ENCODE results near the gene LRRC47. TPM values are rescaled to one million over a fixed set of nuclear protein-coding genes. Genes with fewer than 3 reads are reported as not detected.

The LRRC47 gene
- total and polyA plus RNA-seq, 2 of the 13 experiments (the other 11 are each of a cell fraction or from before 2014, with no cell fraction given) = 18.3 to 52.5 TPM

GRCh38 chr1:3796215-3797061 is at the start of gene LRRC47 (continued):
- peak; percentile 99 for TF ChIP-seq ZFY (CRISPR knock-in tag; IDR thresholded peaks at IDR 0.05)
- peak; percentile 33; the same call in 1 of the 2 replicates for TF ChIP-seq ETV6 (CRISPR knock-in tag; conservative IDR thresholded peaks at IDR 0.05)
- TF ChIP-seq ZNF501 (CRISPR knock-in tag; IDR thresholded peaks at IDR 0.05) = peak; percentile 82
- TF ChIP-seq ZNF136 (CRISPR knock-in tag; IDR thresholded peaks at IDR 0.05; ENCODE audit: low read depth) = no peak
- TF ChIP-seq, protein P1, sequence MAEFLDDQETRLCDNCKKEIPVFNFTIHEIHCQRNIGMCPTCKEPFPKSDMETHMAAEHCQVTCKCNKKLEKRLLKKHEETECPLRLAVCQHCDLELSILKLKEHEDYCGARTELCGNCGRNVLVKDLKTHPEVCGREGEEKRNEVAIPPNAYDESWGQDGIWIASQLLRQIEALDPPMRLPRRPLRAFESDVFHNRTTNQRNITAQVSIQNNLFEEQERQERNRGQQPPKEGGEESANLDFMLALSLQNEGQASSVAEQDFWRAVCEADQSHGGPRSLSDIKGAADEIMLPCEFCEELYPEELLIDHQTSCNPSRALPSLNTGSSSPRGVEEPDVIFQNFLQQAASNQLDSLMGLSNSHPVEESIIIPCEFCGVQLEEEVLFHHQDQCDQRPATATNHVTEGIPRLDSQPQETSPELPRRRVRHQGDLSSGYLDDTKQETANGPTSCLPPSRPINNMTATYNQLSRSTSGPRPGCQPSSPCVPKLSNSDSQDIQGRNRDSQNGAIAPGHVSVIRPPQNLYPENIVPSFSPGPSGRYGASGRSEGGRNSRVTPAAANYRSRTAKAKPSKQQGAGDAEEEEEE (CRISPR knock-in tag; IDR thresholded peaks at IDR 0.05; ENCODE audit: borderline replicate concordance) = no peak
- 0 out of 2 replicates have a peak, but pooled peaks have one; percentile 50 for TF ChIP-seq ZNF720 (CRISPR knock-in tag; IDR thresholded peaks at IDR 0.05)
- no peak for TF ChIP-seq CHD2 (IDR thresholded peaks at IDR 0.05; ENCODE audit: low read depth, low read length)
- TF ChIP-seq TAF1 (CRISPR knock-in tag; IDR thresholded peaks at IDR 0.05) = peak; percentile 83
- TF ChIP-seq NFYC (CRISPR knock-in tag; IDR thresholded peaks at IDR 0.05) = peak; percentile 37; the same call in 1 of the 2 replicates
- TF ChIP-seq ZNF280B (CRISPR knock-in tag; IDR thresholded peaks at IDR 0.05; ENCODE audit: borderline replicate concordance) = no peak
- TF ChIP-seq ATF2 (CRISPR knock-in tag; IDR thresholded peaks at IDR 0.05) = peak; percentile 72
- no peak for TF ChIP-seq ZMAT5 (CRISPR knock-in tag; IDR thresholded peaks at IDR 0.05; ENCODE audit: borderline replicate concordance, low read depth)
- TF ChIP-seq, protein P2, sequence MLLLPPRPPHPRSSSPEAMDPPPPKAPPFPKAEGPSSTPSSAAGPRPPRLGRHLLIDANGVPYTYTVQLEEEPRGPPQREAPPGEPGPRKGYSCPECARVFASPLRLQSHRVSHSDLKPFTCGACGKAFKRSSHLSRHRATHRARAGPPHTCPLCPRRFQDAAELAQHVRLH (CRISPR knock-in tag; IDR thresholded peaks at IDR 0.05; ENCODE audit: borderline replicate concordance, low read depth) = peak; percentile 55; the same call in 1 of the 2 replicates
- no peak for TF ChIP-seq ZFYVE20 (CRISPR knock-in tag; IDR thresholded peaks at IDR 0.05; ENCODE audit: borderline replicate concordance, low read depth)
- no peak for TF ChIP-seq RBM39 (IDR thresholded peaks at IDR 0.05; ENCODE audit: low read depth, low read length, poor library complexity, severe bottlenecking)
- no peak for TF ChIP-seq ZNF549 (CRISPR knock-in tag; IDR thresholded peaks at IDR 0.05)
- TF ChIP-seq, protein P3, sequence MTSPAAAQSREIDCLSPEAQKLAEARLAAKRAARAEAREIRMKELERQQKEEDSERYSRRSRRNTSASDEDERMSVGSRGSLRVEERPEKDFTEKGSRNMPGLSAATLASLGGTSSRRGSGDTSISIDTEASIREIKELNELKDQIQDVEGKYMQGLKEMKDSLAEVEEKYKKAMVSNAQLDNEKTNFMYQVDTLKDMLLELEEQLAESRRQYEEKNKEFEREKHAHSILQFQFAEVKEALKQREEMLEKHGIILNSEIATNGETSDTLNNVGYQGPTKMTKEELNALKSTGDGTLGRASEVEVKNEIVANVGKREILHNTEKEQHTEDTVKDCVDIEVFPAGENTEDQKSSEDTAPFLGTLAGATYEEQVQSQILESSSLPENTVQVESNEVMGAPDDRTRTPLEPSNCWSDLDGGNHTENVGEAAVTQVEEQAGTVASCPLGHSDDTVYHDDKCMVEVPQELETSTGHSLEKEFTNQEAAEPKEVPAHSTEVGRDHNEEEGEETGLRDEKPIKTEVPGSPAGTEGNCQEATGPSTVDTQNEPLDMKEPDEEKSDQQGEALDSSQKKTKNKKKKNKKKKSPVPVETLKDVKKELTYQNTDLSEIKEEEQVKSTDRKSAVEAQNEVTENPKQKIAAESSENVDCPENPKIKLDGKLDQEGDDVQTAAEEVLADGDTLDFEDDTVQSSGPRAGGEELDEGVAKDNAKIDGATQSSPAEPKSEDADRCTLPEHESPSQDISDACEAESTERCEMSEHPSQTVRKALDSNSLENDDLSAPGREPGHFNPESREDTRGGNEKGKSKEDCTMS (CRISPR knock-in tag; conservative IDR thresholded peaks at IDR 0.05) = no peak
- no peak for TF ChIP-seq FOXA1 (IDR thresholded peaks at IDR 0.05)
- no peak for TF ChIP-seq FOXA1 (CRISPR knock-in tag; IDR thresholded peaks at IDR 0.05)
- no peak for TF ChIP-seq SSRP1 (CRISPR knock-in tag; IDR thresholded peaks at IDR 0.05)
- TF ChIP-seq ZFP82 (CRISPR knock-in tag; IDR thresholded peaks at IDR 0.05; ENCODE audit: borderline replicate concordance) = peak; percentile 66; the same call in 1 of the 2 replicates
- no peak; the same call in 1 of the 2 replicates for TF ChIP-seq ZIK1 (CRISPR knock-in tag; IDR thresholded peaks at IDR 0.05; ENCODE audit: borderline replicate concordance, low read depth)
